Lower lobe of right lung (tissue), 2 donors: ENCODE measurements around the gene NRG2. TPM values are rescaled to one million over a fixed set of nuclear protein-coding genes. Genes with fewer than 3 reads are reported as not detected.

ENCODE experiments used
- ATAC-seq, 2 donors: fragments of 200-7000 bp; cut with Tn5 transposase; one replicate each; pipeline ENCODE4 v1.9.1; 2020 to 2022; ENCODE audit warnings: mild to moderate bottlenecking in 2 of 2, moderate library complexity in 2 of 2
- DNase-seq: peaks from one replicate; pipeline ENCODE4 v3.0.0-alpha.2; 2020
- H3K27ac ChIP-seq: fragments of 200-600 bp; one replicate; pipeline ENCODE4 v1.8.0; 2022
- H3K27me3 ChIP-seq: fragments of 200-600 bp; one replicate; pipeline ENCODE4 v1.8.0; 2022; ENCODE audit warnings: low read depth
- H3K36me3 ChIP-seq: fragments of 200-600 bp; one replicate; pipeline ENCODE4 v1.8.0; 2022; ENCODE audit warnings: mild to moderate bottlenecking
- H3K4me1 ChIP-seq: fragments of 200-600 bp; one replicate; pipeline ENCODE4 v1.8.0; 2022
- H3K4me3 ChIP-seq: fragments of 200-600 bp; one replicate; pipeline ENCODE4 v1.8.0; 2022; ENCODE audit warnings: mild to moderate bottlenecking
- H3K9me3 ChIP-seq: fragments of 200-600 bp; one replicate; pipeline ENCODE4 v1.8.0; 2022
- intact Hi-C: fragments of 100-400 bp; cut with DNase I; formaldehyde crosslinking; loops from one replicate; pipeline ENCODE4 v1.11.0; 2022
- total RNA-seq: library from RNA; stranded (reverse); fragmentation: NEBNext Ultra II Directional; extraction: Animal tissue kit (Norgen Biotek cat#: 25700); gene quantifications from one replicate; pipeline ENCODE4 v1.2.1, GENCODE V29; 2021
- TF ChIP-seq, protein P1 (sequence below): fragments of 200-600 bp; IDR thresholded peaks from one replicate; pipeline ENCODE4 v1.8.0; 2022; ENCODE audit warnings: antibody characterized with exemption, mild to moderate bottlenecking
- donor health status: DM: no; HTN: yes; CAD: no; lungs with severe emphysema.

The NRG2 gene
- total RNA-seq, 1 donor from 2014 or later: 1.6 TPM

DNA sequence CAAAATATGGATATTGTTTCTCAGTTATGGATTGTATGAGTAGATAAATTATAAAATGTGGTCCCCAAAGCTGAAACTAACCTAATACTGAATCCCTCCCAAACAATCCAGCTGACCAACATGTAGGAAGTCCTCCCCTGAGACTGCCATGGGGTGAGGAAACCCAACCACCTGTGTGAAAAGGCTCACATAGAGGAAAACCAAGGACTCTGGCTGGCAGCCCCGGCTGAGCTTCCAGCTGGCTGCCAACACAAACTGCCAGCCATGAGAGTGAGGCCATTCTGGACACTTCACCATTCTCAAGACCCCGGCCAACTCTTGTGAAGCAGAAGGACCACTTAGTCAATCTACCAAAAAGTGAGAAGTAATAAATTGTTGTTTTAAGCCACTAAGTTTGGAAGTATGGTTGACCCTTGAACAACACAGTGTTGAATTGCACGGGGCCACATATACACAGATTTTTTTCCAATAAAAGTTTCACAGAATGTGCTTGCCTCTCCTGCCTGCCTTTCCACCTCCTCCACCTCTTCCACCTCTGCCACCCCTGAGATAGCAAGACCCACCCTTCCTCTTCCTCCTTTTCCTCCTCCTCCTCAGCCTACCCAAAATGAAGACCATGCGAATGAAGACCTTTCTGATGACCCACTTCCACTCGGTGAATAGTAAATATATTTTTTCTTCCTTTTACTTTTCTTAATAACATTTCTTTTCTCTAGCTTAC, 15.3 kb upstream of the NRG2 start:
- intact Hi-C loops: no loop called here
- ATAC-seq (no peak), DNase-seq (no peak)
- Histone ChIP-seq H3K27me3 (peaks cover 12% of the 10 kb centered on the region), H3K9me3 (no peaks in the 10 kb centered on the region), H3K36me3 (no peaks in the 10 kb centered on the region), H3K27ac (no peak overlapping the region), H3K4me3 (no peak overlapping the region), H3K4me1 (no peaks in the 10 kb centered on the region)
- TF ChIP-seq, protein P1, sequence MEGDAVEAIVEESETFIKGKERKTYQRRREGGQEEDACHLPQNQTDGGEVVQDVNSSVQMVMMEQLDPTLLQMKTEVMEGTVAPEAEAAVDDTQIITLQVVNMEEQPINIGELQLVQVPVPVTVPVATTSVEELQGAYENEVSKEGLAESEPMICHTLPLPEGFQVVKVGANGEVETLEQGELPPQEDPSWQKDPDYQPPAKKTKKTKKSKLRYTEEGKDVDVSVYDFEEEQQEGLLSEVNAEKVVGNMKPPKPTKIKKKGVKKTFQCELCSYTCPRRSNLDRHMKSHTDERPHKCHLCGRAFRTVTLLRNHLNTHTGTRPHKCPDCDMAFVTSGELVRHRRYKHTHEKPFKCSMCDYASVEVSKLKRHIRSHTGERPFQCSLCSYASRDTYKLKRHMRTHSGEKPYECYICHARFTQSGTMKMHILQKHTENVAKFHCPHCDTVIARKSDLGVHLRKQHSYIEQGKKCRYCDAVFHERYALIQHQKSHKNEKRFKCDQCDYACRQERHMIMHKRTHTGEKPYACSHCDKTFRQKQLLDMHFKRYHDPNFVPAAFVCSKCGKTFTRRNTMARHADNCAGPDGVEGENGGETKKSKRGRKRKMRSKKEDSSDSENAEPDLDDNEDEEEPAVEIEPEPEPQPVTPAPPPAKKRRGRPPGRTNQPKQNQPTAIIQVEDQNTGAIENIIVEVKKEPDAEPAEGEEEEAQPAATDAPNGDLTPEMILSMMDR: no peak

DNA sequence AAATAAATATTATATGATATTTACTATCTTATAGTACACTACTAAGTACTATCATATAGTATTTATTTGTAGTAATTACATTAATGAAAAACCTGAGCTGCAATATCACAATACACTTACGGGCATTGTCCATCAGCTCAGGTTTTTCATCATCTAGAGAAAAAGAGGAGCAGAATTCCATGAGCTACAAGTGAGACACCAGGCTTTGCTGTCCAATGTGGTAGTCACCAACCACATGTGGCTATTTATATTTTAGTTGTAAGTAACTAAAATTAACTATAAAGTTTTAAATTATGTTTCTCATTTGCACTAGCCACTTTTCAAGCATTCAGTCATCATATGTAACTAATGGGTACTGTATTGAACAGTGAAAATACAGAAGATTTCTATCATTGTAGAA, 13.8 kb upstream of the NRG2 start:
- Histone ChIP-seq H3K27ac (no peak overlapping the region), H3K36me3 (no peaks in the 10 kb centered on the region), H3K27me3 (peaks cover 4% of the 10 kb centered on the region), H3K4me1 (no peaks in the 10 kb centered on the region), H3K4me3 (no peak overlapping the region), H3K9me3 (no peaks in the 10 kb centered on the region)
- TF ChIP-seq, protein P1: no peak
- DNase-seq: no peak
- ATAC-seq: no peak
- intact Hi-C loops: no loop called here

DNA sequence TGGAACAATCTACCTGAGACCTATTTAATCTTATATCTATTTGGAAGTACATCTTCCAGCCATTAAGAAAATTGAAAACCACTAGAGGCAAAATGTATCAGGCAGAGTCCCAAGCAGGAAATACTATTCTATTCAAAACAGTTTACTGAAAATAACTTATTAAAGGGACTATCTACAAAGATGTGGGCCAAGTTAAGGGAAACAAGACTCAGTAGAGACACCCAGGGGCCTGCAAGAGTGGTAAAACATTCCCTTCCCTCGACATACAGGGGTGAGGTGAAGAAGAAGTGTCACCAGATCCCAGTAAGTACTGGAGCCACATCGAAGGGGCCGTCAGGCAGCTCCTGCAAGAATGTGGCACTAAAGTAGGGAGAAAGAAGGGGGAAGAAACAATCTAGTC, 12.1 kb upstream of the NRG2 start:
- H3K9me3 ChIP-seq: no peaks in the 10 kb centered on the region
- intact Hi-C loops: no loop called here
- TF ChIP-seq, protein P1: no peak
- DNase-seq (no peak), ATAC-seq (no peak)
- H3K36me3 ChIP-seq: no peaks in the 10 kb centered on the region
- H3K4me1 ChIP-seq: no peaks in the 10 kb centered on the region
- H3K4me3 ChIP-seq: no peak overlapping the region
- no peaks in the 10 kb centered on the region for H3K27me3 ChIP-seq
- H3K27ac ChIP-seq: no peak overlapping the region

DNA sequence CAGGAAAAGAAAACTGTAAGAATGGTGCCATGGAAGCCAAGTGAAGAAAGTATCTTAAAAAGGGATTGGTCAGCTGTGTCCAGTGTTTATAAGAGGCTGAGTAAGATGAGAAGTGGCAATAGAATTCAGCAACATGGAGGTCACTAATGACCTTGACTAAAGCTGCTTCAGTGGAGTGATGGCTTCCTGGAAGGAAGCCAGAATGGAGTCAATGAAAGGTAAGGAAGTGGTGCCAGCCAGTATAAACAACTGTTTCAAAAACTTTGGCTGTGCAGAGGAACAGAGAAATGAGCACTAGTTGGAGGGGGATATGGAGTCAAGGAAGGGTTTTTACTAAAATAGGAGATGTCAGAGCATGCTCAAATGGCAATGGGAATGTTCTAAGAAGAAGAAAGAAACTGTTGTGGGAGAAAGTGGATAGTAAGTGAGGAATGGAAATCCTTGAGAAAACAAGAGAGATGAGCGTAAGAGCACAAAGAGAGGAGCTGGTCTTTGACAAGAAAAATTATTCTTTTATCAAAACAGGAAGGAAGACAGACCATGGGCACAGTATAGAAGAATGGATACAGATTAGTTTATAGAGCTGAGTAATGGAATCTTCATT, 11.1 kb upstream of the NRG2 start:
- no peaks in the 10 kb centered on the region for H3K9me3 ChIP-seq
- DNase-seq: no peak
- no peak overlapping the region for H3K4me3 ChIP-seq
- no peak overlapping the region for H3K27ac ChIP-seq
- TF ChIP-seq, protein P1: no peak
- intact Hi-C loops: no loop called here
- H3K27me3 ChIP-seq: no peaks in the 10 kb centered on the region
- ATAC-seq: peak in 1 of 2 donors; percentile 46
- no peaks in the 10 kb centered on the region for H3K36me3 ChIP-seq
- H3K4me1 ChIP-seq: no peaks in the 10 kb centered on the region

DNA sequence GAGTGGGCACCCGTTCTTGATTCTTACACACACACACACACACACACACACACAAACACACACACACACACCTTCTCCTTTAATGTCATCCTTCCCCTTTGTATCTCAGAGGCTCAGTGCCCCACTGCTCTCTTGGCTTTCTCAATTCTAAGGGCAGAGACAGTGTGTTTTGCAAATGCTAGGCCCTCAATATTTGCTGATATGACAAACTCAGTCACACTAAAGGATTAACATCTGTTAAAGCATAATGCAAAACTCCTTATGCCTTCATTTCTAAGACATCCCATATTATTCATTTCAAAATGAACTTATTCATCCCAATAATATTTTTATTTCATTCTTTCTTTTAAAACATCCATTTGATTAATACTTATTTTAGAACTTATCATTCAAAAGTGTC, 8.9 kb upstream of the NRG2 start:
- H3K36me3 ChIP-seq: no peaks in the 10 kb centered on the region
- H3K9me3 ChIP-seq: no peaks in the 10 kb centered on the region
- H3K4me1 ChIP-seq: no peaks in the 10 kb centered on the region
- DNase-seq (no peak), ATAC-seq (no peak)
- no peaks in the 10 kb centered on the region for H3K27me3 ChIP-seq
- intact Hi-C loops: no loop called here
- TF ChIP-seq, protein P1: no peak
- H3K27ac ChIP-seq: no peak overlapping the region
- H3K4me3 ChIP-seq: no peak overlapping the region
